ENCODE data around the gene POTEB3.
"Not testable (repeated sequence)": the region's sequence is repeated elsewhere in the genome, so short reads cannot be mapped to it uniquely, and the experiment has no call there.

GRCh38 chr15:21373682-21374081 is 66.6 kb downstream of the POTEB3 start:
- not testable (repeated sequence) for TF ChIP-seq POLR2A (IDR thresholded peaks at IDR 0.05; ENCODE audit: insufficient read depth in 1 of 2, low read depth in 2 of 2, low read length in 2 of 2); MYC (CRISPR knock-in tag; IDR thresholded peaks at IDR 0.05; ENCODE audit: borderline replicate concordance); ZNF24 (IDR thresholded peaks at IDR 0.05); REPIN1 (CRISPR knock-in tag; IDR thresholded peaks at IDR 0.05; ENCODE audit: borderline replicate concordance, low read depth); RBM39 (IDR thresholded peaks at IDR 0.05; ENCODE audit: low read depth, low read length, poor library complexity, severe bottlenecking); TOE1 (CRISPR knock-in tag; IDR thresholded peaks at IDR 0.05); ZNF768 (CRISPR knock-in tag; IDR thresholded peaks at IDR 0.05); SP2 (CRISPR knock-in tag; IDR thresholded peaks at IDR 0.05); HHEX (CRISPR knock-in tag; IDR thresholded peaks at IDR 0.05)
- TF ChIP-seq, protein P1, sequence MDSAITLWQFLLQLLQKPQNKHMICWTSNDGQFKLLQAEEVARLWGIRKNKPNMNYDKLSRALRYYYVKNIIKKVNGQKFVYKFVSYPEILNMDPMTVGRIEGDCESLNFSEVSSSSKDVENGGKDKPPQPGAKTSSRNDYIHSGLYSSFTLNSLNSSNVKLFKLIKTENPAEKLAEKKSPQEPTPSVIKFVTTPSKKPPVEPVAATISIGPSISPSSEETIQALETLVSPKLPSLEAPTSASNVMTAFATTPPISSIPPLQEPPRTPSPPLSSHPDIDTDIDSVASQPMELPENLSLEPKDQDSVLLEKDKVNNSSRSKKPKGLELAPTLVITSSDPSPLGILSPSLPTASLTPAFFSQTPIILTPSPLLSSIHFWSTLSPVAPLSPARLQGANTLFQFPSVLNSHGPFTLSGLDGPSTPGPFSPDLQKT (CRISPR knock-in tag; IDR thresholded peaks at IDR 0.05; ENCODE audit: borderline replicate concordance) = not testable (repeated sequence)
- TF ChIP-seq, protein P2, sequence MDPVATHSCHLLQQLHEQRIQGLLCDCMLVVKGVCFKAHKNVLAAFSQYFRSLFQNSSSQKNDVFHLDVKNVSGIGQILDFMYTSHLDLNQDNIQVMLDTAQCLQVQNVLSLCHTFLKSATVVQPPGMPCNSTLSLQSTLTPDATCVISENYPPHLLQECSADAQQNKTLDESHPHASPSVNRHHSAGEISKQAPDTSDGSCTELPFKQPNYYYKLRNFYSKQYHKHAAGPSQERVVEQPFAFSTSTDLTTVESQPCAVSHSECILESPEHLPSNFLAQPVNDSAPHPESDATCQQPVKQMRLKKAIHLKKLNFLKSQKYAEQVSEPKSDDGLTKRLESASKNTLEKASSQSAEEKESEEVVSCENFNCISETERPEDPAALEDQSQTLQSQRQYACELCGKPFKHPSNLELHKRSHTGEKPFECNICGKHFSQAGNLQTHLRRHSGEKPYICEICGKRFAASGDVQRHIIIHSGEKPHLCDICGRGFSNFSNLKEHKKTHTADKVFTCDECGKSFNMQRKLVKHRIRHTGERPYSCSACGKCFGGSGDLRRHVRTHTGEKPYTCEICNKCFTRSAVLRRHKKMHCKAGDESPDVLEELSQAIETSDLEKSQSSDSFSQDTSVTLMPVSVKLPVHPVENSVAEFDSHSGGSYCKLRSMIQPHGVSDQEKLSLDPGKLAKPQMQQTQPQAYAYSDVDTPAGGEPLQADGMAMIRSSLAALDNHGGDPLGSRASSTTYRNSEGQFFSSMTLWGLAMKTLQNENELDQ (CRISPR knock-in tag; IDR thresholded peaks at IDR 0.05; ENCODE audit: borderline replicate concordance) = not testable (repeated sequence)
- TF ChIP-seq, protein P3, sequence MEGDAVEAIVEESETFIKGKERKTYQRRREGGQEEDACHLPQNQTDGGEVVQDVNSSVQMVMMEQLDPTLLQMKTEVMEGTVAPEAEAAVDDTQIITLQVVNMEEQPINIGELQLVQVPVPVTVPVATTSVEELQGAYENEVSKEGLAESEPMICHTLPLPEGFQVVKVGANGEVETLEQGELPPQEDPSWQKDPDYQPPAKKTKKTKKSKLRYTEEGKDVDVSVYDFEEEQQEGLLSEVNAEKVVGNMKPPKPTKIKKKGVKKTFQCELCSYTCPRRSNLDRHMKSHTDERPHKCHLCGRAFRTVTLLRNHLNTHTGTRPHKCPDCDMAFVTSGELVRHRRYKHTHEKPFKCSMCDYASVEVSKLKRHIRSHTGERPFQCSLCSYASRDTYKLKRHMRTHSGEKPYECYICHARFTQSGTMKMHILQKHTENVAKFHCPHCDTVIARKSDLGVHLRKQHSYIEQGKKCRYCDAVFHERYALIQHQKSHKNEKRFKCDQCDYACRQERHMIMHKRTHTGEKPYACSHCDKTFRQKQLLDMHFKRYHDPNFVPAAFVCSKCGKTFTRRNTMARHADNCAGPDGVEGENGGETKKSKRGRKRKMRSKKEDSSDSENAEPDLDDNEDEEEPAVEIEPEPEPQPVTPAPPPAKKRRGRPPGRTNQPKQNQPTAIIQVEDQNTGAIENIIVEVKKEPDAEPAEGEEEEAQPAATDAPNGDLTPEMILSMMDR (CRISPR knock-in tag; IDR thresholded peaks at IDR 0.05) = not testable (repeated sequence)
- TF ChIP-seq, protein P4, sequence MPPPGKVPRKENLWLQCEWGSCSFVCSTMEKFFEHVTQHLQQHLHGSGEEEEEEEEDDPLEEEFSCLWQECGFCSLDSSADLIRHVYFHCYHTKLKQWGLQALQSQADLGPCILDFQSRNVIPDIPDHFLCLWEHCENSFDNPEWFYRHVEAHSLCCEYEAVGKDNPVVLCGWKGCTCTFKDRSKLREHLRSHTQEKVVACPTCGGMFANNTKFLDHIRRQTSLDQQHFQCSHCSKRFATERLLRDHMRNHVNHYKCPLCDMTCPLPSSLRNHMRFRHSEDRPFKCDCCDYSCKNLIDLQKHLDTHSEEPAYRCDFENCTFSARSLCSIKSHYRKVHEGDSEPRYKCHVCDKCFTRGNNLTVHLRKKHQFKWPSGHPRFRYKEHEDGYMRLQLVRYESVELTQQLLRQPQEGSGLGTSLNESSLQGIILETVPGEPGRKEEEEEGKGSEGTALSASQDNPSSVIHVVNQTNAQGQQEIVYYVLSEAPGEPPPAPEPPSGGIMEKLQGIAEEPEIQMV (CRISPR knock-in tag; IDR thresholded peaks at IDR 0.05; ENCODE audit: low read depth) = not testable (repeated sequence)
- TF ChIP-seq, protein P5, sequence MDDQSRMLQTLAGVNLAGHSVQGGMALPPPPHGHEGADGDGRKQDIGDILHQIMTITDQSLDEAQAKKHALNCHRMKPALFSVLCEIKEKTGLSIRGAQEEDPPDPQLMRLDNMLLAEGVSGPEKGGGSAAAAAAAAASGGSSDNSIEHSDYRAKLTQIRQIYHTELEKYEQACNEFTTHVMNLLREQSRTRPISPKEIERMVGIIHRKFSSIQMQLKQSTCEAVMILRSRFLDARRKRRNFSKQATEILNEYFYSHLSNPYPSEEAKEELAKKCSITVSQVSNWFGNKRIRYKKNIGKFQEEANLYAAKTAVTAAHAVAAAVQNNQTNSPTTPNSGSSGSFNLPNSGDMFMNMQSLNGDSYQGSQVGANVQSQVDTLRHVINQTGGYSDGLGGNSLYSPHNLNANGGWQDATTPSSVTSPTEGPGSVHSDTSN (CRISPR knock-in tag; IDR thresholded peaks at IDR 0.05; ENCODE audit: borderline replicate concordance) = not testable (repeated sequence)

Data from HepG2 (cell line).